ENCODE data around the gene CTNNA3.

Gene CTNNA3

GRCh38 chr10:66535439-66535838, 1160.6 kb downstream of the CTNNA3 start:
- DNase-seq, result no peak
- H3K27me3 ChIP-seq (replicated peaks in 2 of 5; ENCODE audit: control insufficient read depth in 4 of 5, insufficient read depth in 5 of 5, low read length in 4 of 5), result no peaks in the 10 kb centered on the region
- POLR2A ChIA-PET, result no interaction called here
- no peak overlapping the region for H3K27ac ChIP-seq (ENCODE audit: insufficient read depth in 1 of 2, low read depth in 1 of 2, low read length in 2 of 2, poor library complexity in 1 of 2, severe bottlenecking in 2 of 2)
- CTCF ChIA-PET, result no interaction called here
- no peak overlapping the region for H3K4me3 ChIP-seq (ENCODE audit: control insufficient read depth in 1 of 7, extremely low read depth in 1 of 7, insufficient read depth in 4 of 7, low read depth in 2 of 7, low read length in 6 of 7)
- no CpG with 5 or more reads among the region's 1 CpG for WGBS (ENCODE audit: insufficient coverage)
- H3K4me1 ChIP-seq (ENCODE audit: control extremely low read depth in 1 of 4, control insufficient read depth in 4 of 4, insufficient read depth in 4 of 4, low read length in 3 of 4), result no peaks in the 10 kb centered on the region
- no peaks in the 10 kb centered on the region for H3K36me3 ChIP-seq (ENCODE audit: control insufficient read depth in 4 of 4, insufficient read depth in 4 of 4, low read length in 3 of 4)
- peaks cover 0 to 1% (median 0%) of the 10 kb centered on the region in 5 experiments for H3K9me3 ChIP-seq (ENCODE audit: control extremely low read depth in 1 of 5, control insufficient read depth in 4 of 5, insufficient read depth in 2 of 5, low read depth in 1 of 5, low read length in 4 of 5)

GRCh38 chr10:66534866-66535265, 1161.1 kb downstream of the CTNNA3 start:
- Histone ChIP-seq H3K27ac (ENCODE audit: insufficient read depth in 1 of 2, low read depth in 1 of 2, low read length in 2 of 2, poor library complexity in 1 of 2, severe bottlenecking in 2 of 2) (no peak overlapping the region), H3K4me3 (ENCODE audit: control insufficient read depth in 1 of 7, extremely low read depth in 1 of 7, insufficient read depth in 4 of 7, low read depth in 2 of 7, low read length in 6 of 7) (no peak overlapping the region), H3K4me1 (ENCODE audit: control extremely low read depth in 1 of 4, control insufficient read depth in 4 of 4, insufficient read depth in 4 of 4, low read length in 3 of 4) (no peaks in the 10 kb centered on the region), H3K27me3 (replicated peaks in 2 of 5; ENCODE audit: control insufficient read depth in 4 of 5, insufficient read depth in 5 of 5, low read length in 4 of 5) (no peaks in the 10 kb centered on the region), H3K9me3 (ENCODE audit: control extremely low read depth in 1 of 5, control insufficient read depth in 4 of 5, insufficient read depth in 2 of 5, low read depth in 1 of 5, low read length in 4 of 5) (peaks cover 0 to 1% (median 0%) of the 10 kb centered on the region in 5 experiments), H3K36me3 (ENCODE audit: control insufficient read depth in 4 of 4, insufficient read depth in 4 of 4, low read length in 3 of 4) (no peaks in the 10 kb centered on the region)
- ChIA-PET CTCF (no interaction called here), POLR2A (no interaction called here)
- WGBS (ENCODE audit: insufficient coverage), result no CpG with 5 or more reads among the region's 1 CpG
- no peak for DNase-seq

GRCh38 chr10:66521506-66521905, 1174.5 kb downstream of the CTNNA3 start:
- Histone ChIP-seq H3K4me1 (ENCODE audit: control extremely low read depth in 1 of 4, control insufficient read depth in 4 of 4, insufficient read depth in 4 of 4, low read length in 3 of 4) (no peaks in the 10 kb centered on the region), H3K27ac (ENCODE audit: insufficient read depth in 1 of 2, low read depth in 1 of 2, low read length in 2 of 2, poor library complexity in 1 of 2, severe bottlenecking in 2 of 2) (no peak overlapping the region), H3K36me3 (ENCODE audit: control insufficient read depth in 4 of 4, insufficient read depth in 4 of 4, low read length in 3 of 4) (no peaks in the 10 kb centered on the region), H3K9me3 (ENCODE audit: control extremely low read depth in 1 of 5, control insufficient read depth in 4 of 5, insufficient read depth in 2 of 5, low read depth in 1 of 5, low read length in 4 of 5) (no peaks in the 10 kb centered on the region), H3K27me3 (replicated peaks in 2 of 5; ENCODE audit: control insufficient read depth in 4 of 5, insufficient read depth in 5 of 5, low read length in 4 of 5) (no peaks in the 10 kb centered on the region), H3K4me3 (ENCODE audit: control insufficient read depth in 1 of 7, extremely low read depth in 1 of 7, insufficient read depth in 4 of 7, low read depth in 2 of 7, low read length in 6 of 7) (no peak overlapping the region)
- WGBS (ENCODE audit: insufficient coverage), result 100% methylated on average over 1 of the region's 1 CpG
- ChIA-PET CTCF (no interaction called here), POLR2A (no interaction called here)
- no peak for DNase-seq

- ChIA-PET POLR2A (no interaction called here), CTCF (no interaction called here)
- WGBS (ENCODE audit: insufficient coverage), result 97% methylated on average over 3 of the region's 3 CpGs
- Histone ChIP-seq H3K36me3 (ENCODE audit: control insufficient read depth in 4 of 4, insufficient read depth in 4 of 4, low read length in 3 of 4) (no peaks in the 10 kb centered on the region), H3K27ac (ENCODE audit: insufficient read depth in 1 of 2, low read depth in 1 of 2, low read length in 2 of 2, poor library complexity in 1 of 2, severe bottlenecking in 2 of 2) (no peak overlapping the region), H3K27me3 (replicated peaks in 2 of 5; ENCODE audit: control insufficient read depth in 4 of 5, insufficient read depth in 5 of 5, low read length in 4 of 5) (no peaks in the 10 kb centered on the region), H3K9me3 (ENCODE audit: control extremely low read depth in 1 of 5, control insufficient read depth in 4 of 5, insufficient read depth in 2 of 5, low read depth in 1 of 5, low read length in 4 of 5) (no peaks in the 10 kb centered on the region), H3K4me1 (ENCODE audit: control extremely low read depth in 1 of 4, control insufficient read depth in 4 of 4, insufficient read depth in 4 of 4, low read length in 3 of 4) (no peaks in the 10 kb centered on the region), H3K4me3 (ENCODE audit: control insufficient read depth in 1 of 7, extremely low read depth in 1 of 7, insufficient read depth in 4 of 7, low read depth in 2 of 7, low read length in 6 of 7) (no peak overlapping the region)
- DNase-seq, result no peak
These were observed 1176.4 kb downstream of the CTNNA3 start for GRCh38 chr10:66519616-66520015.

GRCh38 chr10:66514666-66515065, 1181.3 kb downstream of the CTNNA3 start:
- POLR2A ChIA-PET, result no interaction called here
- Histone ChIP-seq H3K36me3 (ENCODE audit: control insufficient read depth in 4 of 4, insufficient read depth in 4 of 4, low read length in 3 of 4) (no peaks in the 10 kb centered on the region), H3K4me3 (ENCODE audit: control insufficient read depth in 1 of 7, extremely low read depth in 1 of 7, insufficient read depth in 4 of 7, low read depth in 2 of 7, low read length in 6 of 7) (no peak overlapping the region), H3K9me3 (ENCODE audit: control extremely low read depth in 1 of 5, control insufficient read depth in 4 of 5, insufficient read depth in 2 of 5, low read depth in 1 of 5, low read length in 4 of 5) (peaks cover 0 to 1% (median 0%) of the 10 kb centered on the region in 5 experiments), H3K27ac (ENCODE audit: insufficient read depth in 1 of 2, low read depth in 1 of 2, low read length in 2 of 2, poor library complexity in 1 of 2, severe bottlenecking in 2 of 2) (no peak overlapping the region), H3K27me3 (replicated peaks in 2 of 5; ENCODE audit: control insufficient read depth in 4 of 5, insufficient read depth in 5 of 5, low read length in 4 of 5) (no peaks in the 10 kb centered on the region), H3K4me1 (ENCODE audit: control extremely low read depth in 1 of 4, control insufficient read depth in 4 of 4, insufficient read depth in 4 of 4, low read length in 3 of 4) (no peaks in the 10 kb centered on the region)
- no CpG with 5 or more reads among the region's 1 CpG for WGBS (ENCODE audit: insufficient coverage)
- CTCF ChIA-PET, result no interaction called here
- DNase-seq, result no peak

- Histone ChIP-seq H3K36me3 (ENCODE audit: control insufficient read depth in 4 of 4, insufficient read depth in 4 of 4, low read length in 3 of 4) (no peaks in the 10 kb centered on the region), H3K4me3 (ENCODE audit: control insufficient read depth in 1 of 7, extremely low read depth in 1 of 7, insufficient read depth in 4 of 7, low read depth in 2 of 7, low read length in 6 of 7) (no peak overlapping the region), H3K27ac (ENCODE audit: insufficient read depth in 1 of 2, low read depth in 1 of 2, low read length in 2 of 2, poor library complexity in 1 of 2, severe bottlenecking in 2 of 2) (no peak overlapping the region), H3K27me3 (replicated peaks in 2 of 5; ENCODE audit: control insufficient read depth in 4 of 5, insufficient read depth in 5 of 5, low read length in 4 of 5) (no peaks in the 10 kb centered on the region), H3K4me1 (ENCODE audit: control extremely low read depth in 1 of 4, control insufficient read depth in 4 of 4, insufficient read depth in 4 of 4, low read length in 3 of 4) (no peaks in the 10 kb centered on the region), H3K9me3 (ENCODE audit: control extremely low read depth in 1 of 5, control insufficient read depth in 4 of 5, insufficient read depth in 2 of 5, low read depth in 1 of 5, low read length in 4 of 5) (peaks cover 0 to 1% (median 0%) of the 10 kb centered on the region in 5 experiments)
- POLR2A ChIA-PET, result no interaction called here
- WGBS (ENCODE audit: insufficient coverage), result 97% methylated on average over 2 of the region's 2 CpGs
- CTCF ChIA-PET, result no interaction called here
- no peak for DNase-seq
These were observed 1182.5 kb downstream of the CTNNA3 start for GRCh38 chr10:66513504-66513903.

- CTCF ChIA-PET, result no interaction called here
- 92% methylated on average over 2 of the region's 2 CpGs for WGBS (ENCODE audit: insufficient coverage)
- H3K27ac ChIP-seq (ENCODE audit: insufficient read depth in 1 of 2, low read depth in 1 of 2, low read length in 2 of 2, poor library complexity in 1 of 2, severe bottlenecking in 2 of 2), result no peak overlapping the region
These were observed 1190.9 kb downstream of the CTNNA3 start for GRCh38 chr10:66505003-66505657.

More at GRCh38 chr10:66505003-66505657, 1190.9 kb downstream of the CTNNA3 start:
- no peak overlapping the region for H3K4me3 ChIP-seq (ENCODE audit: control insufficient read depth in 1 of 7, extremely low read depth in 1 of 7, insufficient read depth in 4 of 7, low read depth in 2 of 7, low read length in 6 of 7)
- no peak for DNase-seq
- no peaks in the 10 kb centered on the region for H3K9me3 ChIP-seq (ENCODE audit: control extremely low read depth in 1 of 5, control insufficient read depth in 4 of 5, insufficient read depth in 2 of 5, low read depth in 1 of 5, low read length in 4 of 5)
- POLR2A ChIA-PET, result no interaction called here
- H3K36me3 ChIP-seq (ENCODE audit: control insufficient read depth in 4 of 4, insufficient read depth in 4 of 4, low read length in 3 of 4), result no peaks in the 10 kb centered on the region
- no peaks in the 10 kb centered on the region for H3K27me3 ChIP-seq (replicated peaks in 2 of 5; ENCODE audit: control insufficient read depth in 4 of 5, insufficient read depth in 5 of 5, low read length in 4 of 5)
- H3K4me1 ChIP-seq (ENCODE audit: control extremely low read depth in 1 of 4, control insufficient read depth in 4 of 4, insufficient read depth in 4 of 4, low read length in 3 of 4), result no peaks in the 10 kb centered on the region
